Nephron progenitor cell (in vitro differentiated cells): Measurements from ENCODE around the gene RPS6KC1.

ENCODE experiments used
- DNase-seq: peaks from one replicate; pipeline ENCODE4 v3.0.0; 2021
- H3K27ac Mint-ChIP-seq: 2 replicates; pipeline ENCODE4 v1.8.0; 2021; ENCODE audit warnings: mild to moderate bottlenecking, moderate library complexity, mixed read lengths
- H3K27me3 Mint-ChIP-seq: 2 replicates; pipeline ENCODE4 v1.8.0; 2021; ENCODE audit warnings: mild to moderate bottlenecking, low read depth, mixed read lengths; ENCODE audit not compliant: poor library complexity
- H3K36me3 Mint-ChIP-seq: 2 replicates; pipeline ENCODE4 v1.8.0; 2021; ENCODE audit warnings: low read depth, mixed read lengths
- H3K4me1 Mint-ChIP-seq: 2 replicates; pipeline ENCODE4 v1.8.0; 2021; ENCODE audit warnings: mixed read lengths
- H3K4me3 Mint-ChIP-seq: 2 replicates; pipeline ENCODE4 v1.8.0; 2021; ENCODE audit warnings: mild to moderate bottlenecking, moderate library complexity, mixed read lengths
- H3K9me3 Mint-ChIP-seq: 2 replicates; pipeline ENCODE4 v1.8.0; 2021; ENCODE audit warnings: mild to moderate bottlenecking, moderate library complexity, mixed read lengths
- CTCF ChIP-seq: fragments of 200-600 bp; sonication (generic); IDR thresholded peaks from 2 replicates; pipeline ENCODE4 v1.5.0; 2021; ENCODE audit warnings: antibody characterized with exemption

RPS6KC1 gene

GRCh38 chr1:213250446-213250845 is 199.4 kb downstream of the RPS6KC1 start:
- Mint-ChIP-seq H3K9me3 (no peaks in the 10 kb centered on the region), H3K4me1 (peaks cover 12% of the 10 kb centered on the region), H3K27me3 (no peaks in the 10 kb centered on the region), H3K4me3 (no peak overlapping the region), H3K36me3 (peaks cover 5% of the 10 kb centered on the region), H3K27ac (no peak overlapping the region)
- no peak for TF ChIP-seq CTCF
- DNase-seq: no peak

GRCh38 chr1:213251972-213252371 is 200.9 kb downstream of the RPS6KC1 start:
- no peak for TF ChIP-seq CTCF
- DNase-seq: no peak
- H3K4me3 Mint-ChIP-seq: no peak overlapping the region
- no peak overlapping the region for H3K27ac Mint-ChIP-seq
- H3K36me3 Mint-ChIP-seq: peaks cover 5% of the 10 kb centered on the region
- no peaks in the 10 kb centered on the region for H3K27me3 Mint-ChIP-seq
- H3K9me3 Mint-ChIP-seq: no peaks in the 10 kb centered on the region
- peaks cover 12% of the 10 kb centered on the region for H3K4me1 Mint-ChIP-seq

- DNase-seq: no peak
- Mint-ChIP-seq H3K27me3 (no peaks in the 10 kb centered on the region), H3K36me3 (no peaks in the 10 kb centered on the region), H3K27ac (no peak overlapping the region), H3K4me1 (peaks cover 18% of the 10 kb centered on the region), H3K4me3 (no peak overlapping the region), H3K9me3 (no peaks in the 10 kb centered on the region)
- TF ChIP-seq CTCF: no peak
Observed at GRCh38 chr1:213256438-213257087, 205.5 kb downstream of the RPS6KC1 start.

GRCh38 chr1:213260311-213261075 is 209.5 kb downstream of the RPS6KC1 start:
- H3K4me1 Mint-ChIP-seq: peaks cover 12% of the 10 kb centered on the region
- no peaks in the 10 kb centered on the region for H3K9me3 Mint-ChIP-seq
- TF ChIP-seq CTCF: no peak
- H3K36me3 Mint-ChIP-seq: peaks cover 17% of the 10 kb centered on the region
- no peak overlapping the region for H3K27ac Mint-ChIP-seq
- no peak for DNase-seq
- H3K27me3 Mint-ChIP-seq: no peaks in the 10 kb centered on the region
- peak overlapping the region; percentile 51 for H3K4me3 Mint-ChIP-seq

- Mint-ChIP-seq H3K4me3 (no peak overlapping the region), H3K4me1 (peaks cover 12% of the 10 kb centered on the region), H3K27ac (no peak overlapping the region), H3K36me3 (peaks cover 52% of the 10 kb centered on the region), H3K27me3 (no peaks in the 10 kb centered on the region), H3K9me3 (peaks cover 21% of the 10 kb centered on the region)
- DNase-seq: no peak
- TF ChIP-seq CTCF: no peak
Observed at GRCh38 chr1:213264531-213264930, 213.5 kb downstream of the RPS6KC1 start.
